Measurements from ENCODE around the gene EDRF1.

Gene EDRF1

DNA sequence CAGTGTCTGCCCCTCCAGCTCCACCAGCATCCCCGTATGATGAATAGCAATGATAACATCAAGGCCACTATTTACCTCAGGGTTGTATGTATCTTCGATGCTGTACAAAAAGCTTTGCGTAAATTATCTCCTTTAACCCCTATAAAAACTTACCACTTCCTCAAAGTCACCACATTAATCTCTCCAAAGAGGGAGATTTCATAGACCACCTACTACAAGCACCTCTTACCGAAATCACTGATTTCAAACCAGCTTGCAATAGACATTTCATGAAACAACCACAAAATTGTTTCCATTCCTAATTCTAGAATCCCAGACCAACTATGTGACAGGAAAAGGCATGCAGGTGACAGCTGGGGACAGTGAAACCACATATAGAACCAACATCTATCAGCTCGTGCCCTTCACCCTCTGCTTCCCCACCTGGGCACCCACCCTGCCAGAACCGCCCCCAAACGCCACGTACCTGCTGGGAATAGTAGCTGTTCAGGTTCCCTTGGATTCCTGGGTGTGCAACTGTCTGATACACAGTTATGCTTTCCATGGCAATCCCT is 76.2 kb downstream of the EDRF1 start:
- DNase-seq, result no peak

GRCh38 chr10:125797424-125797823 is 77.9 kb downstream of the EDRF1 start:
- DNase-seq, result no peak

GRCh38 chr10:125797994-125798662 is 78.6 kb downstream of the EDRF1 start:
- no peak for DNase-seq

DNA sequence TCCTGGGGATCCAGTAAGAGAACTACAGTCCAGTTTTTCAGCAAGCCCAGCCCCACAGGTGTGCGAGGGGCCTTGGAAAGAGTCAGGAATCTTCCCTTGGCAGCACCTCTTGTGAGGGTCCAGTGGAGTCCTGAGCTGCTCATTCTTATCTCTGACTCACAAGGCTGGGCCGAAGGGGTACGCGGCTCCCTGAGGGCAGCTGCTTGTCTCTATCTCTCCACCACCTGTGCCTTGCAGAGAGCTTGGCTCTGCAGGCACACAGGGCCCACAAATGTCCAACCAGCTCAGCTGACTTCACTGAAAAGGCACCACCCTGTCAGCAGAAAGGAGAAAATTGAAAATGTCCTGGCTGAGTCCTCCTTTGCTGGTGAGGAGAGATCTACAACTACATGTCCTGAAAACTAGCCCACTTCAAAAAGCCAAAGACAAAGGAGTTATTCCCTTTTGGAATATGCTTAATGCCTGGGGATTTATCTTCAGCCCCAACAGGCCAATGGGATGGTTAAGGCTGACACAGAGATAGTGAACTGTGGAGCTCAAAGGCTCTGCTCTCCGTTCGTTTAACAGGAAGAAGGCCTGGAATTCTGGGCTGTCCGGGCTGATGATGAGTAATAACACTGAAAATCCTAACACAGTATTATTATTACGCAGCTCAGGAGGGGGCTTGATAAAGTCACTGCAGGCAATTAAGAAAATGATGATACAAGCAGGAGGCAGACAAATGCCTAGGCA is 80.1 kb downstream of the EDRF1 start:
- no peak for DNase-seq

DNA sequence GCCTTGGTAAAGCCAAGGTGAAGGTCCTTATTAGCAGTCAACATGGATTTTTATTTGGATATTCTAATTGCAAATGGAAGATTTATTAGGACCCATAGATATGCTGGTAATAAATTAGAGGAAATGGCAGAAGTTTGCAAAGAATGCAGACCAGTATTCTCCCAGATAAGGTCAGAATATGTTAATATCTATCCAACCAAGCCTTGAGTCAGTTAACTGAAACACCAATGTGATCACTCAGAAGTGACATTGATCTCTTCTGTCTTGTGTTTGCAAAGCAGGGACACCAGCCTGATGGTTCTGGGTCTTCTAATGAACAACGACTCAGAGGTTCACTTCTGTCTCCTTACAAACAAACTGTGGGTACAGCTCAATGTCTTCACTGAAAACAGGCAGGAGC is 82.1 kb downstream of the EDRF1 start:
- DNase-seq, result no peak

GRCh38 chr10:125802131-125802530 is 82.6 kb downstream of the EDRF1 start:
- no peak for DNase-seq

DNA sequence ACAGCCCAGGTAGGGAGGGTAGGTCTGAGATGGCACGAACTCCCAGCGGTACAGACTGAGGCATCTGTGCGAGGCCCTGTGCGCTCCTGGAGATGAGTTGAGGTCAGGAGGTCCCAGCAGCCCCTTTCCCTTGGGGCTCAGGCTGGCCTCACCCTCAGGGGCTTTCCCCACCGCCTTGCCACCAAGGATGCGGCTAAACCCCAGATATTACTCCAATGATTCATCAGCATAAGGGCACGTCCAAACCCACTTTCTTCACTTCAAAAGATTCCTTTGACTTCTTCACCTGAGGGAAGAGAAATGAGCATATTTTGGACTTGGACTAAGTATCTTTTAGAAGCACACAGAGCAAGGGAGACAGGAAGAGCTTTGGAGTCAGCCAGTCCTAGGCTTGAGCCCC is 83.2 kb downstream of the EDRF1 start:
- no peak for DNase-seq

DNA sequence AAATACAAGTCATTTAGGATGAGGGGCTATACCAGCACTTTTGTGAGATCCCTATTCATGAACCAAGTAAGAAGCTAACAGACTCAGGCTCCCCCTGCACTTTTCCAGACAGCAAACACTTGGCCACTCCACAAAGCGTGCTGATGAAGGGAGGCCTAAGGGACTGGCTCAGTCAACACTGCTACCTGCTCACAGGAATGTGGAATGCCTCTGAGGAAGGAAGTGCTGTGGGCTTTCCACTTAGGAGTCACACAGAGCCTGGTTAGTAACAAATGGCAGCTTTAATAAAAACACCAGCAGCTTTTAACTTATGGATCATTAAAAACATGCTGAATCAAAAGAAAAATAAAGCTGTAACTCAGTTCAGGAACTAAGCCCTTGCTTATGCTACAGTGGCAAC is 88.5 kb downstream of the EDRF1 start:
- DNase-seq, result no peak

DNA sequence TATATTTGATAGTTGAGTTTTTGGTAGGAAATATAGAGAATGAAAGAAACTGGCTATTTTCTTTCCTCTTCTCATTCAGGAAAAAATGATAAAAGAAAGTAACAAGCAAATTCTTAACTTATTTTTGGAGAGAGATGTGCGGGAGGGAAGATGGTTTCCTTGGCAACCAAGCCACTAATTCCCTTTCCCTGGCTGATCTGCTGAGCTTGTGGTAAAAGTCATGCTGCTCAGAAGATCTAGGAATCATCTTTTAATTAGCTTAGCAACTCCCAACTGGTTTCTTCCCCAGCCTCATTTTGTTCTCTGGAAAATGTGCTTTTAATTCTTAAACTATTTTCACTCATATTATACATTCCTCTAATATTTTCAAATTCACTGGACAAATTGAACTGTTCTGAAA is 91.7 kb downstream of the EDRF1 start:
- DNase-seq, result no peak

- no peak for DNase-seq
These were observed 92.7 kb downstream of the EDRF1 start for GRCh38 chr10:125812128-125812750.
